Lower leg skin (tissue), 3 donors: ENCODE data around the gene PHETA1.
"Not testable (repeated sequence)": the region's sequence is repeated elsewhere in the genome, so short reads cannot be mapped to it uniquely, and the experiment has no call there.

Experiments used
- CTCF ChIP-seq, 3 donors: fragments of 450-650 bp; IDR thresholded peaks; one replicate each; pipeline ENCODE4 v1.5.1; 2016; ENCODE audit warnings: antibody characterized with exemption in 3 of 3, mild to moderate bottlenecking in 3 of 3, moderate library complexity in 2 of 3
- POLR2A ChIP-seq, 2 donors: fragments of 450-650 bp; IDR thresholded peaks; one replicate each; pipeline ENCODE4 v1.6.1; 2016 to 2017; ENCODE audit warnings: antibody characterized with exemption in 2 of 2, mild to moderate bottlenecking in 1 of 2, moderate library complexity in 1 of 2

- TF ChIP-seq CTCF, POLR2A (IDR thresholded peaks at IDR 0.05): not testable (repeated sequence)
These were observed 32.5 kb downstream of the PHETA1 start for GRCh38 chr12:111336411-111336810.
